Measurements from ENCODE around the gene TXNRD2.

The TXNRD2 gene

GRCh38 chr22:19875061-19875530 is 66.5 kb downstream of the TXNRD2 start:
- H3K27ac ChIP-seq (ENCODE audit: low read length), result peak overlapping the region; percentile 22; the same call in 1 of the 2 replicates
- no peaks in the 10 kb centered on the region for H3K4me1 ChIP-seq (ENCODE audit: insufficient read depth, low read length)
- no peak overlapping the region for H3K4me2 ChIP-seq (ENCODE audit: insufficient read depth, low read length)
- no peak overlapping the region for H3K9ac ChIP-seq (ENCODE audit: low read depth, low read length)
- no peak overlapping the region for H3K4me3 ChIP-seq (ENCODE audit: low read depth in 1 of 2, low read length in 2 of 2)
- ATAC-seq (ENCODE audit: insufficient read depth, low read depth), result no peak
- H2AFZ ChIP-seq (ENCODE audit: low read depth, low read length), result no peak overlapping the region
- no peak for DNase-seq
- no peaks in the 10 kb centered on the region for H4K20me1 ChIP-seq (ENCODE audit: insufficient read depth, low read length)
- no peak for TF ChIP-seq CTCF (IDR thresholded peaks at IDR 0.05; ENCODE audit: borderline replicate concordance, extremely low read depth, low read length, poor library complexity, severe bottlenecking)
- TF ChIP-seq EZH2 (IDR thresholded peaks at IDR 0.05; ENCODE audit: borderline replicate concordance, low read depth, low read length, severe bottlenecking), result no peak
- H3K36me3 ChIP-seq (ENCODE audit: insufficient read depth, low read length), result no peaks in the 10 kb centered on the region
- no peaks in the 10 kb centered on the region for H3K79me2 ChIP-seq (ENCODE audit: insufficient read depth, low read length)
- no peaks in the 10 kb centered on the region for H3K27me3 ChIP-seq (ENCODE audit: insufficient read depth, low read length, poor library complexity)
- no peaks in the 10 kb centered on the region for H3K9me3 ChIP-seq (ENCODE audit: insufficient read depth, low read length, severe bottlenecking)

- Histone ChIP-seq H3K36me3 (ENCODE audit: insufficient read depth, low read length) (no peaks in the 10 kb centered on the region), H3K27ac (ENCODE audit: low read length) (peak overlapping the region; percentile 44), H3K4me2 (ENCODE audit: insufficient read depth, low read length) (no peak overlapping the region)
Measured at GRCh38 chr22:19874307-19875060, 67.1 kb downstream of the TXNRD2 start.

GRCh38 chr22:19873960-19874306 is 67.7 kb downstream of the TXNRD2 start:
- no peak overlapping the region for H3K4me3 ChIP-seq (ENCODE audit: low read depth in 1 of 2, low read length in 2 of 2)
- TF ChIP-seq EZH2 (IDR thresholded peaks at IDR 0.05; ENCODE audit: borderline replicate concordance, low read depth, low read length, severe bottlenecking), result no peak
- no peak for TF ChIP-seq CTCF (IDR thresholded peaks at IDR 0.05; ENCODE audit: borderline replicate concordance, extremely low read depth, low read length, poor library complexity, severe bottlenecking)
- no peak overlapping the region for H3K4me2 ChIP-seq (ENCODE audit: insufficient read depth, low read length)
- no peaks in the 10 kb centered on the region for H3K79me2 ChIP-seq (ENCODE audit: insufficient read depth, low read length)
- peak overlapping the region; percentile 44 for H3K27ac ChIP-seq (ENCODE audit: low read length)
- H3K9me3 ChIP-seq (ENCODE audit: insufficient read depth, low read length, severe bottlenecking), result no peaks in the 10 kb centered on the region
- no peaks in the 10 kb centered on the region for H3K36me3 ChIP-seq (ENCODE audit: insufficient read depth, low read length)
- DNase-seq (no peak), ATAC-seq (ENCODE audit: insufficient read depth, low read depth) (no peak)
- H4K20me1 ChIP-seq (ENCODE audit: insufficient read depth, low read length), result no peaks in the 10 kb centered on the region
- no peak overlapping the region for H2AFZ ChIP-seq (ENCODE audit: low read depth, low read length)
- no peaks in the 10 kb centered on the region for H3K27me3 ChIP-seq (ENCODE audit: insufficient read depth, low read length, poor library complexity)
- no peaks in the 10 kb centered on the region for H3K4me1 ChIP-seq (ENCODE audit: insufficient read depth, low read length)
- no peak overlapping the region for H3K9ac ChIP-seq (ENCODE audit: low read depth, low read length)

More at GRCh38 chr22:19874307-19875060, 67.1 kb downstream of the TXNRD2 start:
- no peaks in the 10 kb centered on the region for H3K79me2 ChIP-seq (ENCODE audit: insufficient read depth, low read length)
- no peak for ATAC-seq (ENCODE audit: insufficient read depth, low read depth)
- TF ChIP-seq EZH2 (IDR thresholded peaks at IDR 0.05; ENCODE audit: borderline replicate concordance, low read depth, low read length, severe bottlenecking), result no peak
- TF ChIP-seq CTCF (IDR thresholded peaks at IDR 0.05; ENCODE audit: borderline replicate concordance, extremely low read depth, low read length, poor library complexity, severe bottlenecking), result no peak
- H3K9me3 ChIP-seq (ENCODE audit: insufficient read depth, low read length, severe bottlenecking), result no peaks in the 10 kb centered on the region
- no peak overlapping the region for H3K4me3 ChIP-seq (ENCODE audit: low read depth in 1 of 2, low read length in 2 of 2)
- H3K9ac ChIP-seq (ENCODE audit: low read depth, low read length), result no peak overlapping the region
- H3K27me3 ChIP-seq (ENCODE audit: insufficient read depth, low read length, poor library complexity), result no peaks in the 10 kb centered on the region
- no peaks in the 10 kb centered on the region for H3K4me1 ChIP-seq (ENCODE audit: insufficient read depth, low read length)
- H2AFZ ChIP-seq (ENCODE audit: low read depth, low read length), result no peak overlapping the region
- H4K20me1 ChIP-seq (ENCODE audit: insufficient read depth, low read length), result no peaks in the 10 kb centered on the region
- DNase-seq, result no peak
